H9 (cell line): ENCODE measurements around the gene CBLIF. TPM values are rescaled to one million over a fixed set of nuclear protein-coding genes. Genes with fewer than 3 reads are reported as not detected.

Experiments used
- DNase-seq: peaks from one replicate; pipeline ENCODE4 v3.0.0-alpha.2; 2017
- H2AFZ ChIP-seq: one replicate; pipeline ENCODE4 v1.6.1; 2013; ENCODE audit warnings: mild to moderate bottlenecking, low read length, control low read depth, moderate library complexity
- H2AK5ac ChIP-seq: 2 replicates; pipeline ENCODE4 v1.6.1; 2013; ENCODE audit warnings: low read length, control low read depth, mixed read lengths; ENCODE audit not compliant: insufficient read length
- H2BK120ac ChIP-seq: one replicate; pipeline ENCODE4 v1.6.1; 2013; ENCODE audit warnings: low read depth, mild to moderate bottlenecking, low read length, control low read depth, inconsistent platforms; ENCODE audit not compliant: poor library complexity, severe bottlenecking
- H2BK12ac ChIP-seq: 2 replicates; pipeline ENCODE4 v1.6.1; 2013; ENCODE audit warnings: low read length, control low read depth, mixed read lengths, low read depth; ENCODE audit not compliant: insufficient read length
- H2BK15ac ChIP-seq: 2 replicates; pipeline ENCODE4 v1.6.1; 2013; ENCODE audit warnings: low read depth, low read length, control low read depth
- H2BK20ac ChIP-seq: one replicate; pipeline ENCODE4 v1.6.1; 2013; ENCODE audit warnings: low read depth, mild to moderate bottlenecking, low read length, control low read depth, inconsistent platforms; ENCODE audit not compliant: poor library complexity, severe bottlenecking
- H2BK5ac ChIP-seq: 2 replicates; pipeline ENCODE4 v1.6.1; 2013; ENCODE audit warnings: low read length, control low read depth, mixed read lengths; ENCODE audit not compliant: insufficient read length
- H3K14ac ChIP-seq: 2 replicates; pipeline ENCODE4 v1.6.1; 2013; ENCODE audit warnings: low read length, control low read depth; ENCODE audit not compliant: insufficient read depth
- H3K18ac ChIP-seq: 2 replicates; pipeline ENCODE4 v1.6.1; 2013; ENCODE audit warnings: low read depth, mild to moderate bottlenecking, mixed read lengths, low read length, control low read depth; ENCODE audit not compliant: insufficient read length
- H3K23ac ChIP-seq: 2 replicates; pipeline ENCODE4 v1.6.1; 2013; ENCODE audit warnings: low read length, control low read depth, mixed read lengths, low read depth; ENCODE audit not compliant: insufficient read length
- H3K23me2 ChIP-seq: 2 replicates; pipeline ENCODE4 v1.6.1; 2013; ENCODE audit warnings: low read depth, mild to moderate bottlenecking, mixed read lengths, low read length, control low read depth; ENCODE audit not compliant: insufficient read length, poor library complexity, severe bottlenecking
- H3K27ac ChIP-seq: 2 replicates; pipeline ENCODE4 v1.5.1; 2013; ENCODE audit warnings: low read length, control low read depth, mixed read lengths, low read depth; ENCODE audit not compliant: insufficient read length
- H3K27me3 ChIP-seq: 2 replicates; pipeline ENCODE4 v1.6.1; 2013; ENCODE audit warnings: low read length, control low read depth, inconsistent platforms; ENCODE audit not compliant: insufficient read depth
- H3K4ac ChIP-seq: 2 replicates; pipeline ENCODE4 v1.6.1; 2013; ENCODE audit warnings: low read depth, mild to moderate bottlenecking, control low read depth, inconsistent platforms, low read length, moderate library complexity
- H3K4me1 ChIP-seq: 2 replicates; pipeline ENCODE4 v1.6.1; 2013; ENCODE audit warnings: low read length, control low read depth, inconsistent platforms; ENCODE audit not compliant: insufficient read depth
- H3K4me2 ChIP-seq: 2 replicates; pipeline ENCODE4 v1.6.1; 2013; ENCODE audit warnings: low read length, control low read depth, mixed read lengths; ENCODE audit not compliant: insufficient read length, insufficient read depth
- H3K56ac ChIP-seq: 2 replicates; pipeline ENCODE4 v1.6.1; 2013; ENCODE audit warnings: low read depth, mild to moderate bottlenecking, mixed read lengths, low read length, control low read depth; ENCODE audit not compliant: insufficient read length
- H3K79me1 ChIP-seq: 2 replicates; pipeline ENCODE4 v1.6.1; 2013; ENCODE audit warnings: low read depth, mild to moderate bottlenecking, moderate library complexity, low read length, control low read depth, inconsistent platforms; ENCODE audit not compliant: insufficient read depth, poor library complexity, severe bottlenecking
- H3K79me2 ChIP-seq: 2 replicates; pipeline ENCODE4 v1.6.1; 2013; ENCODE audit warnings: low read length, control low read depth, inconsistent platforms; ENCODE audit not compliant: insufficient read depth
- H3K9ac ChIP-seq: 2 replicates; pipeline ENCODE4 v1.6.1; 2013; ENCODE audit warnings: low read length, control low read depth, mixed read lengths; ENCODE audit not compliant: insufficient read length; ENCODE audit errors: extremely low read depth
- H3K9me3 ChIP-seq: one replicate; pipeline ENCODE4 v1.6.1; 2013; ENCODE audit warnings: low read depth, low read length, inconsistent platforms; ENCODE audit not compliant: control insufficient read depth
- H3T11ph ChIP-seq: one replicate; pipeline ENCODE4 v1.6.1; 2013; ENCODE audit warnings: mild to moderate bottlenecking, low read length, control low read depth, inconsistent platforms
- H4K20me1 ChIP-seq: one replicate; pipeline ENCODE4 v1.6.1; 2013; ENCODE audit not compliant: control insufficient read depth, insufficient read length, insufficient read depth
- H4K5ac ChIP-seq: 2 replicates; pipeline ENCODE4 v1.6.1; 2013; ENCODE audit warnings: low read depth, mild to moderate bottlenecking, mixed read lengths, low read length, control low read depth; ENCODE audit not compliant: insufficient read length
- H4K8ac ChIP-seq: replicated peaks from 2 replicates; pipeline ENCODE4 v1.6.1; 2013; ENCODE audit warnings: low read length, control low read depth, mixed read lengths, low read depth; ENCODE audit not compliant: insufficient read length
- H4K91ac ChIP-seq: 2 replicates; pipeline ENCODE4 v1.6.1; 2013; ENCODE audit warnings: low read depth, mild to moderate bottlenecking, moderate library complexity, mixed read lengths, low read length, control low read depth; ENCODE audit not compliant: insufficient read length
- H3K27ac Mint-ChIP-seq, 3 experiments: 2 replicates in 2 of 3; 3 replicates in 1 of 3; pipeline ENCODE4 v1.8.0; 2020 to 2021; ENCODE audit warnings: mixed read lengths in 3 of 3, mild to moderate bottlenecking in 1 of 3, moderate library complexity in 1 of 3
- H3K27me3 Mint-ChIP-seq: 2 replicates; pipeline ENCODE4 v1.8.0; 2021; ENCODE audit warnings: low read depth, mild to moderate bottlenecking, moderate library complexity, mixed read lengths
- H3K36me3 Mint-ChIP-seq, 3 experiments: 2 replicates in 2 of 3; 3 replicates in 1 of 3; pipeline ENCODE4 v1.8.0; 2020 to 2021; ENCODE audit warnings: low read depth in 3 of 3, mixed read lengths in 3 of 3; ENCODE audit not compliant: insufficient read depth in 1 of 3
- H3K4me1 Mint-ChIP-seq, 2 experiments: 2 replicates each; pipeline ENCODE4 v1.8.0; 2020; ENCODE audit warnings: mixed read lengths in 2 of 2
- H3K4me3 Mint-ChIP-seq, 2 experiments: 2 replicates in 1 of 2; 3 replicates in 1 of 2; pipeline ENCODE4 v1.8.0; 2020 to 2021; ENCODE audit warnings: mild to moderate bottlenecking in 2 of 2, mixed read lengths in 2 of 2, moderate library complexity in 1 of 2
- H3K9me3 Mint-ChIP-seq, 2 experiments: 2 replicates in 1 of 2; 3 replicates in 1 of 2; pipeline ENCODE4 v1.8.0; 2020; ENCODE audit warnings: mild to moderate bottlenecking in 2 of 2, mixed read lengths in 2 of 2, moderate library complexity in 1 of 2
- WGBS: extraction: QIAGEN DNeasy Blood & Tissue Kit; methylation state at CpG from one replicate; pipeline ENCODE4 v1.1.7; 2013; ENCODE audit warnings: missing lambda C conversion rate, low lambda C conversion rate, mixed read lengths; ENCODE audit not compliant: insufficient read length; ENCODE audit errors: extremely low coverage; 5-methylcytosine and 5-hydroxymethylcytosine counted together
- total RNA-seq: library from RNA; stranded (reverse); gene quantifications from 2 replicates; pipeline ENCODE4 v1.2.1, GENCODE V29; 2021
- TF ChIP-seq, protein P1 (sequence below): fragments of 200-600 bp; sonication (generic); conservative IDR thresholded peaks from 3 replicates; pipeline ENCODE4 v1.8.0; 2021; ENCODE audit warnings: antibody characterized with exemption, mild to moderate bottlenecking

CBLIF gene
- total RNA-seq, 1 experiment from 2014 or later: not detected

DNA sequence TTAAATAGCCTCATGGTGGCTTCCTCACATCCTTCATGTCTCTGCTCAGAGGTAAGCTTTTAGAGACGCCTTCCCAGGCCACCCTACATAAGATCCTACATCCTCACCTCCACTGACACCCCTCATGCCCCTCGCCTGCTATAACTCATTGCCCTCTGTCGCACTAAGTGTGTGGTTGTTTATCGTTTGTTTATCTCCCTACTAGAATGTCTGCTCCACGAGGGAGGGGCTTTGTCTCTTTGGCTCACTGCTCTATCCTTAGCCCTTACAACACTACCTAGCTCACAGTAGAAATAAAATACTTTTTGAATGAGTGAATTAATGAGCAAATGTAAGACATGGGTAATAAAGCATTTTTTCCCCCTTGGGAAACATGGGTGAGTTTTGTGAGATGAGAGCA lies 1.3 kb upstream of the CBLIF start:
- H2BK12ac ChIP-seq: no peak overlapping the region
- H2AK5ac ChIP-seq: no peak overlapping the region
- no peaks in the 10 kb centered on the region for H3K79me1 ChIP-seq
- H3K4ac ChIP-seq: no peak overlapping the region
- H3T11ph ChIP-seq: no peak overlapping the region
- H3K27ac ChIP-seq: no peak overlapping the region
- no peak overlapping the region for H4K5ac ChIP-seq
- no peak overlapping the region for H3K9ac ChIP-seq
- H3K56ac ChIP-seq: no peak overlapping the region
- no peaks in the 10 kb centered on the region for H3K27me3 Mint-ChIP-seq
- H4K8ac ChIP-seq: no peak overlapping the region
- H3K79me2 ChIP-seq: no peaks in the 10 kb centered on the region
- H3K9me3 Mint-ChIP-seq: no peaks in the 10 kb centered on the region
- no peak overlapping the region for H2BK120ac ChIP-seq
- H3K9me3 ChIP-seq: no peaks in the 10 kb centered on the region
- no peak overlapping the region for H3K18ac ChIP-seq
- no peak overlapping the region for H3K27ac Mint-ChIP-seq
- H3K4me2 ChIP-seq: no peak overlapping the region
- no peaks in the 10 kb centered on the region for H4K20me1 ChIP-seq
- TF ChIP-seq, protein P1, sequence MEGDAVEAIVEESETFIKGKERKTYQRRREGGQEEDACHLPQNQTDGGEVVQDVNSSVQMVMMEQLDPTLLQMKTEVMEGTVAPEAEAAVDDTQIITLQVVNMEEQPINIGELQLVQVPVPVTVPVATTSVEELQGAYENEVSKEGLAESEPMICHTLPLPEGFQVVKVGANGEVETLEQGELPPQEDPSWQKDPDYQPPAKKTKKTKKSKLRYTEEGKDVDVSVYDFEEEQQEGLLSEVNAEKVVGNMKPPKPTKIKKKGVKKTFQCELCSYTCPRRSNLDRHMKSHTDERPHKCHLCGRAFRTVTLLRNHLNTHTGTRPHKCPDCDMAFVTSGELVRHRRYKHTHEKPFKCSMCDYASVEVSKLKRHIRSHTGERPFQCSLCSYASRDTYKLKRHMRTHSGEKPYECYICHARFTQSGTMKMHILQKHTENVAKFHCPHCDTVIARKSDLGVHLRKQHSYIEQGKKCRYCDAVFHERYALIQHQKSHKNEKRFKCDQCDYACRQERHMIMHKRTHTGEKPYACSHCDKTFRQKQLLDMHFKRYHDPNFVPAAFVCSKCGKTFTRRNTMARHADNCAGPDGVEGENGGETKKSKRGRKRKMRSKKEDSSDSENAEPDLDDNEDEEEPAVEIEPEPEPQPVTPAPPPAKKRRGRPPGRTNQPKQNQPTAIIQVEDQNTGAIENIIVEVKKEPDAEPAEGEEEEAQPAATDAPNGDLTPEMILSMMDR: no peak
- no peak overlapping the region for H2BK20ac ChIP-seq
- H2AFZ ChIP-seq: no peak overlapping the region
- 0 out of 2 replicates have a peak, but pooled peaks cover 3% of the 10 kb centered on the region for H3K4me1 ChIP-seq
- no peak overlapping the region for H4K91ac ChIP-seq
- H2BK5ac ChIP-seq: no peak overlapping the region
- H3K36me3 Mint-ChIP-seq: no peaks in the 10 kb centered on the region
- H2BK15ac ChIP-seq: no peak overlapping the region
- no CpG with 5 or more reads among the region's 5 CpGs for WGBS
- H3K23me2 ChIP-seq: no peaks in the 10 kb centered on the region
- DNase-seq: no peak
- no peak overlapping the region for H3K14ac ChIP-seq
- H3K4me3 Mint-ChIP-seq: no peak overlapping the region
- no peak overlapping the region for H3K23ac ChIP-seq
- peaks cover 6% of the 10 kb centered on the region in 2 experiments for H3K4me1 Mint-ChIP-seq
- no peaks in the 10 kb centered on the region for H3K27me3 ChIP-seq
